Measurements from ENCODE around the gene C5orf52.
"Not testable (repeated sequence)": the region's sequence is repeated elsewhere in the genome, so short reads cannot be mapped to it uniquely, and the experiment has no call there.

The C5orf52 gene

GRCh38 chr5:157689942-157690689 lies 18.8 kb downstream of the C5orf52 start:
- H3K4me3 ChIP-seq (replicated peaks in 1 of 2; ENCODE audit: low read depth in 2 of 2, low read length in 2 of 2), result no peak overlapping the region
- no peak for DNase-seq (ENCODE audit: low read depth in 2 of 2)
- no peak for TF ChIP-seq CTCF (IDR thresholded peaks at IDR 0.05; ENCODE audit: low read depth, low read length)

- TF ChIP-seq CTCF (IDR thresholded peaks at IDR 0.05; ENCODE audit: low read depth, low read length), result no peak
- DNase-seq (ENCODE audit: low read depth in 2 of 2), result no peak
- H3K4me3 ChIP-seq (replicated peaks in 1 of 2; ENCODE audit: low read depth in 2 of 2, low read length in 2 of 2), result no peak overlapping the region
These were observed 19.5 kb downstream of the C5orf52 start for GRCh38 chr5:157690690-157691433.

- not testable (repeated sequence) for H3K4me3 ChIP-seq (replicated peaks in 1 of 2; ENCODE audit: low read depth in 2 of 2, low read length in 2 of 2); DNase-seq (ENCODE audit: low read depth in 2 of 2)
These were observed 22.5 kb downstream of the C5orf52 start for GRCh38 chr5:157693816-157694215.

GRCh38 chr5:157696154-157696553 lies 24.8 kb downstream of the C5orf52 start:
- not testable (repeated sequence) for DNase-seq (ENCODE audit: low read depth in 2 of 2); H3K4me3 ChIP-seq (replicated peaks in 1 of 2; ENCODE audit: low read depth in 2 of 2, low read length in 2 of 2)

GRCh38 chr5:157698674-157699073 lies 27.3 kb downstream of the C5orf52 start:
- not testable (repeated sequence) for DNase-seq (ENCODE audit: low read depth in 2 of 2); H3K4me3 ChIP-seq (replicated peaks in 1 of 2; ENCODE audit: low read depth in 2 of 2, low read length in 2 of 2)

- H3K4me3 ChIP-seq (replicated peaks in 1 of 2; ENCODE audit: low read depth in 2 of 2, low read length in 2 of 2), result no peak overlapping the region
- TF ChIP-seq CTCF (IDR thresholded peaks at IDR 0.05; ENCODE audit: low read depth, low read length), result no peak
- no peak for DNase-seq (ENCODE audit: low read depth in 2 of 2)
These were observed 32.4 kb downstream of the C5orf52 start for GRCh38 chr5:157703736-157704135.

GRCh38 chr5:157708866-157709265 lies 37.5 kb downstream of the C5orf52 start:
- no peak for TF ChIP-seq CTCF (IDR thresholded peaks at IDR 0.05; ENCODE audit: low read depth, low read length)
- DNase-seq (ENCODE audit: low read depth in 2 of 2), result peak in 1 of 2 donors; percentile 26
- no peak overlapping the region for H3K4me3 ChIP-seq (replicated peaks in 1 of 2; ENCODE audit: low read depth in 2 of 2, low read length in 2 of 2)

- DNase-seq (ENCODE audit: low read depth in 2 of 2), result no peak
- no peak overlapping the region for H3K4me3 ChIP-seq (replicated peaks in 1 of 2; ENCODE audit: low read depth in 2 of 2, low read length in 2 of 2)
- no peak for TF ChIP-seq CTCF (IDR thresholded peaks at IDR 0.05; ENCODE audit: low read depth, low read length)
These were observed 38.0 kb downstream of the C5orf52 start for GRCh38 chr5:157709346-157709745.
